OCI-LY7 (cell line): Measurements from ENCODE around the gene RTKN.
"Not testable (repeated sequence)": the region's sequence is repeated elsewhere in the genome, so short reads cannot be mapped to it uniquely, and the experiment has no call there.

ENCODE experiments used
- CTCF ChIP-seq: fragments of 200-600 bp; sonication (generic); conservative IDR thresholded peaks from 2 replicates; pipeline ENCODE4 v1.5.1; 2014; ENCODE audit warnings: mild to moderate bottlenecking, antibody characterized with exemption, low read length, moderate library complexity, mixed read lengths
- EZH2phosphoT487 ChIP-seq: fragments of 200-600 bp; sonication (generic); IDR thresholded peaks from 2 replicates; pipeline ENCODE4 v1.6.1; 2018; ENCODE audit warnings: low read depth, borderline replicate concordance, mild to moderate bottlenecking, mixed run types, antibody characterized with exemption, low read length, moderate library complexity, mixed read lengths

- TF ChIP-seq CTCF, EZH2phosphoT487: not testable (repeated sequence)
Measured at GRCh38 chr2:74442483-74443297, 953 bp upstream of the RTKN start.
